BJ (cell line): Measurements from ENCODE around the gene ERP27. TPM values are rescaled to one million over a fixed set of nuclear protein-coding genes. Genes with fewer than 3 reads are reported as not detected.

Experiments
- CTCF ChIA-PET: fragments of 350-600 bp; formaldehyde crosslinking; extraction: SDS; loops from one replicate; lab custom pipeline; 2021; ENCODE audit warnings: antibody characterized with exemption, inconsistent platforms; lab: Yijun Ruan, JAX
- POLR2A ChIA-PET: fragments of 300-600 bp; sonication (Branson Sonifier 250); formaldehyde crosslinking; extraction: SDS; loops from one replicate; lab custom pipeline; 2021; ENCODE audit warnings: antibody characterized with exemption; lab: Charles Lee
- DNase-seq: peaks from one replicate; pipeline ENCODE4 v3.0.0-alpha.2; 2011; ENCODE audit warnings: low read depth
- H3K27me3 ChIP-seq: 2 replicates; pipeline ENCODE4 v1.6.0; 2011; ENCODE audit warnings: low read length; ENCODE audit not compliant: control insufficient read depth, insufficient read depth
- H3K36me3 ChIP-seq: 2 replicates; pipeline ENCODE4 v1.5.1; 2011; ENCODE audit warnings: low read length; ENCODE audit not compliant: control insufficient read depth, insufficient read depth
- H3K4me3 ChIP-seq: 2 replicates; pipeline ENCODE4 v1.5.1; 2011; ENCODE audit warnings: low read depth, mild to moderate bottlenecking, control low read depth, low read length
- polyA plus RNA-seq: library from polyadenylated mRNA; depleted of rRNA; stranded (reverse); fragments of >200 nt; gene quantifications from 2 replicates; pipeline ENCODE4 v1.2.3, GENCODE V29; 2011
- TF ChIP-seq, protein P1 (sequence below): IDR thresholded peaks from 2 replicates; pipeline ENCODE4 v1.5.1; 2011; ENCODE audit warnings: low read depth, mild to moderate bottlenecking, control low read depth, inconsistent platforms, low read length, moderate library complexity; ENCODE audit not compliant: insufficient read depth

The ERP27 gene
- polyA plus RNA-seq, 1 experiment: 0.93 TPM

DNA sequence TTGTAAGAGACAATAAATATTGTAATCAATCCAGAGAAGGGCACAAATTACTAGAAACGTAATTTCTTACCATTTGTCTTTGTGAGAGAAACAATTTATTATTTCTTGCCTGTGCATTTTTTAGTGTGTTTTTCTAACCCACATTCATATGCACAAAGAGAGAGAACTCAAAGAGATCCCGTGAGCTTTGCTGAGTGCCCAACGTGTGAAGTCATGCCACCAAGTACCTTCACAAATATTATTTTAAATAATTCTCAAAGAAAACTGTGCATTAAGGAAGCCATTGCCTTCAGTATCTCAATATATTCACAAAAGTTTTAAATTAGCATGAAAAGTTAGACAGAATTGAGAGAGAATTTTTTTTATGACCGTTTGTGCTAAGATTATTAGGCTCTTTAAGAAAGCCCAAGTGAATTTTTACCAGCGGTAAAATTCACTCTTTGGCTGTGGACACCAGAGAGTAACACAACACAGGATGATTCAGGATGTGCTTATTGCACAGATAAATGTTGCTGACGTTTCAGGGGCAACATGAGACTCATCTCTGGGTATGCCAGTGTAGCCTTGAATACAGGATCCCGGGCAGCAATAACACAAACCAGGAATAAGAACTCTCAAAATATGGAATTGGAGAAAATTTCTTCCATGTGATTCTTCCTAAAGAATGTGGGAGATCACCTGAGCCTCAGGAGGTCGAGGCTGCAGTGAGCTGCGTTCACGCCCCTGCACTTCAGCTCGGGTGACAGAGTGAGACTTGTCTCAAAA is 20.2 kb upstream of the ERP27 start:
- POLR2A ChIA-PET: no interaction called here
- Histone ChIP-seq H3K36me3 (no peaks in the 10 kb centered on the region), H3K4me3 (no peak overlapping the region), H3K27me3 (no peaks in the 10 kb centered on the region)
- CTCF ChIA-PET: no interaction called here
- DNase-seq: no peak
- TF ChIP-seq, protein P1, sequence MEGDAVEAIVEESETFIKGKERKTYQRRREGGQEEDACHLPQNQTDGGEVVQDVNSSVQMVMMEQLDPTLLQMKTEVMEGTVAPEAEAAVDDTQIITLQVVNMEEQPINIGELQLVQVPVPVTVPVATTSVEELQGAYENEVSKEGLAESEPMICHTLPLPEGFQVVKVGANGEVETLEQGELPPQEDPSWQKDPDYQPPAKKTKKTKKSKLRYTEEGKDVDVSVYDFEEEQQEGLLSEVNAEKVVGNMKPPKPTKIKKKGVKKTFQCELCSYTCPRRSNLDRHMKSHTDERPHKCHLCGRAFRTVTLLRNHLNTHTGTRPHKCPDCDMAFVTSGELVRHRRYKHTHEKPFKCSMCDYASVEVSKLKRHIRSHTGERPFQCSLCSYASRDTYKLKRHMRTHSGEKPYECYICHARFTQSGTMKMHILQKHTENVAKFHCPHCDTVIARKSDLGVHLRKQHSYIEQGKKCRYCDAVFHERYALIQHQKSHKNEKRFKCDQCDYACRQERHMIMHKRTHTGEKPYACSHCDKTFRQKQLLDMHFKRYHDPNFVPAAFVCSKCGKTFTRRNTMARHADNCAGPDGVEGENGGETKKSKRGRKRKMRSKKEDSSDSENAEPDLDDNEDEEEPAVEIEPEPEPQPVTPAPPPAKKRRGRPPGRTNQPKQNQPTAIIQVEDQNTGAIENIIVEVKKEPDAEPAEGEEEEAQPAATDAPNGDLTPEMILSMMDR: no peak

DNA sequence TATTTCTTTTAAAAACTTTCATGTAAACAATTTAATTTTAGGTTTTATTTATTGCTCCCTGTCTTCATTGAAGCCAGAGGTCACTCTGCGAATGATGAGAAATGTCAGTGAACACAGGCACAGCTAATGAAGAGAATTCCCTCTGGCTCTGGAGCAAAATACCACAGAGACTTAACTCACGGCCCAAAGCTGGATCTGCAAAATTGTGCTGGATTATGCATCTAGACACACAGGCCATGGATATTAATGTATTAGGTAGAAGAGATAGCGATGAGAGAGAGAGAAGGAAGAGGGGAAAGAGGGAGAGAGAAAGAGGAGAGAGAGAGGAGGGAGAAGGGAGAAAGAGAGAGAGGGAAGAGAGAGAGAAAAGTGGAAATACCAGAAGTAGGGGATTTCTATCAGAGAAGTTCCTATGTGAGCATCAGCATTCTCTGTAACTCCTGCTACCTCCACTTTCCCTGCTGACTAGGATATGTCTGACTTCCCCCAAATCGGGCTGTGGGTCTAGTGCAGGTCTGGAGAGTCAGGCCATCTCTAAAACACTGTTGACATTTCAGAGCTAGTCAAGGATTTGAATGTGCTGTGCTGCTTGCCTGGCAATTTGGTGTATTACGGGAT is 19.3 kb upstream of the ERP27 start:
- H3K27me3 ChIP-seq: no peaks in the 10 kb centered on the region
- TF ChIP-seq, protein P1: no peak
- ChIA-PET CTCF (interaction anchor here (0.9 kb wide), 1 partner anchor 112 kb away, joined by 4 read pairs; no protein-coding TSS in a partner anchor), POLR2A (no interaction called here)
- H3K4me3 ChIP-seq: no peak overlapping the region
- DNase-seq: no peak
- H3K36me3 ChIP-seq: no peaks in the 10 kb centered on the region

DNA sequence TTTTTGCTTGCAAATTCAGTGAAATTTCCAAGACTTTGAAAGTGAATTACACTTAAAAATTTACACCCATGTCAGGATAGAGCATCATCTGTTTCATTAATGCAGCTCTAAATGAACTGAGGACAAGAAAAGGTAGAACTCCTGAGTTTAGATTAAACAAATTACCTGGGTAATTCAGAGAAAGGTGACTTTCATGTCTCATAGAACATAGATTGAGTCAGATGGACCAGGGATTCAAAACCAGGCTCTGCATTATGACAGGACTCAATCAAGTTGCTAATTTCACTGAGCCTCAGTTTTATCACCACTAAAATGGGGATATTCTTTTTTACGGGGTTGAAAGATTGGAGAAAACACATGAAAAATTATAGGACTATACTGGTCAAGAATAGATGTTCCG is 18.6 kb upstream of the ERP27 start:
- POLR2A ChIA-PET: no interaction called here
- no peak for DNase-seq
- CTCF ChIA-PET: interaction anchor here (0.9 kb wide), 1 partner anchor 111 kb away, joined by 4 read pairs; no protein-coding TSS in a partner anchor

DNA sequence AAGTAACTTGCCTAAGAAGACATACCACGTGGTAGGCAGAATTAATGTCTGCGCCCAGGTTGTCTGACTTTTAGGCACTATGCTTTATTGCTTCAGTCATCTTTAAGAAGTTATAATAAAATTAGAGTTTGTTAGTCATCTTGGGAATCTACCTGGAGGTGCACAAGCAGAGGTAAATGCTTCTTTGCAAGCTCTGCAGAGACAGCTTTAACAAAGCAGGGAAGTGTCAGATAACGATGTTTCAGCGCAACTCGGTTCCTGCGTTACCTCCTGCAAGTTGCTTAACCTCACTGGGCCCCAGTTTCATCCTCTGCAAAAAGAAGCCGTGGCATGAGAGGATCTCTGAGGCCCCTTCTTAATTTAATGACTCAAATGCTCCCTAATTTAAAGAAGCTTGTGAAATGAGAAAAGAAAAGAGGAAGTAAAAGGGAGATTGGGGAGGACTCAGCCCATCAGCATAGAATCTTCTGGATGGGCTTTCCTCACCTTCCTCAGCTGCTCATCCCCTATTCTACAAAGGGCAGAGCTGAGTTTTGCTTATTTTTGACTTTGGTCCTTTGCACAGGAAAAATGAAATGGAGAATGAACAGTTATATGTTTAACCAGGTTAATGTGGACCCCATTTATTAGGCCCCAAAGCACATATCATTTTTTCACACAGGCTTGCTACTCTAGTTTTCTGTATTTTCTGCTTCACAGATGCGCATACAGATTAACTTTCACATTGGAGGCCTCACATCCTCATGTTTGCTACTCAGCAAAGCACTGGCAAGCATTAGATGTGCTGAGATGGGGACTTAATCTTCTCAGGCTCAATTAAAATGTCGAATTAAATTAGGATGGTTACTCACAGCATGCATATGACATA is 17.9 kb upstream of the ERP27 start:
- no peak for DNase-seq
- TF ChIP-seq, protein P1: no peak
- ChIA-PET CTCF (no interaction called here), POLR2A (no interaction called here)
- H3K4me3 ChIP-seq: no peak overlapping the region
- H3K27me3 ChIP-seq: no peaks in the 10 kb centered on the region
- no peaks in the 10 kb centered on the region for H3K36me3 ChIP-seq

More for the DNA sequence above, 18.6 kb upstream of the ERP27 start:
- TF ChIP-seq, protein P1: no peak
- Histone ChIP-seq H3K4me3 (no peak overlapping the region), H3K27me3 (no peaks in the 10 kb centered on the region), H3K36me3 (no peaks in the 10 kb centered on the region)

DNA sequence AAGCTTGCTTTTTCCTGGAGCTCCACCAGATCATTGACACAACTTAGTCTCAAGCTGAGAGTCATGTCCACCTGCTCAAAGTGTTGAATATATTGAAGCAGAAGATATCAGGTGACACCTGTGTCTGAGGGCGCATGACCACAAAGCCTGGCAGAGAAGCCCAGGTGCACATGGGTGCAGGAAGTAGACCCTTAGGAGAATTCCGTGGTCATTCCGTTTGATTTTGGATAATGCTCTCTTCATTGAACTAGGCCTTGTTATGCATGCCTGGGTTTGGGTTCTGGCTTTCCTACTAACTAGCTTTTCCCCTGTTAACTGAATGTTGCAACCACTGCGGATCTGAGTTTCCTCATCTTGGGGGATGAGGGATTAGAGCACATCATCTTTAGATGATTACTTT is 15.9 kb upstream of the ERP27 start:
- no peaks in the 10 kb centered on the region for H3K27me3 ChIP-seq
- no peak overlapping the region for H3K4me3 ChIP-seq
- TF ChIP-seq, protein P1: no peak
- ChIA-PET CTCF (no interaction called here), POLR2A (no interaction called here)
- no peak for DNase-seq
- no peaks in the 10 kb centered on the region for H3K36me3 ChIP-seq
